Glomerular visceral epithelial cell (primary cell): ENCODE results near the gene MINDY1.
A peak's percentile ranks its signal among the peaks of the same experiment; 100 is the strongest.

Experiments
- DNase-seq: peaks from one replicate; pipeline ENCODE4 v3.0.0-alpha.2; 2016; ENCODE audit errors: extremely low spot score

MINDY1 gene

GRCh38 chr1:150985179-150985825, 21.4 kb downstream of the MINDY1 start:
- DNase-seq, result no peak

- DNase-seq, result no peak
Observed at GRCh38 chr1:150981805-150982712, 24.6 kb downstream of the MINDY1 start, which contains the start of gene ANXA9. TSS of gene ANXA9 (plus strand) at chr1:150982292. CDS start at chr1:150983106, 814 bp downstream.

DNA sequence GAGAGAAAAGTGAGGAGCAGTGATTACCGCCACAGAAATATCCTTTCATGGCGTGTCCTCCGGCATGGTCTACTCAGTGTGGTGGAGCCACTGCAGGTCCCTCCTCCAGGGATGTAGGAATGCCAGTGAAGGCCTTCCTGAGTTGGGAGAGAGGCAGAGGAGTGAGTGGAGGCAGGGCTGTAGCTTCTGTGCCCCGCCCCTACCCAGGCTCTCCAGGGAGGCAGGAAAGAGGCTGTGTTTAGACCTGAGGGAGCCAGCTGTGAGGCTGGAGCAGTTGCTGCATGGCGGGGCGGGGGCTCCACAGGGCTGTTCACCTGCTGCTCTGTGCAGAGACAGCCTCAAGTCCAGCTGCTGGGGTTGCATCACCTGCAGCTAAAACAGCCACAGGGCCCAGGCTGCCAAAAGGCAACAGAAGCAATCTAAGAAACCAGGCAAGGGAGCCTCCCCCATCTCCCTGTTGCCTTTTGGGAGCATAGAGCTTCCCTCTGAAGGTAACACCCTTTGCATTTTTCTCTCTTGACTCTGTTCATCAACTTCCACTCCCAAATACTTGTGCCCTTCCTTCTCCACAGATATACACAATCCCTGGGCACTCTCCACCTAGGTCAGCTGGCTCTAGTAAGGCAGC, 25.4 kb downstream of the MINDY1 start:
- no peak for DNase-seq

GRCh38 chr1:150979092-150980056, 27.3 kb downstream of the MINDY1 start:
- DNase-seq, result peak; percentile 91

GRCh38 chr1:150976879-150977694, 29.6 kb downstream of the MINDY1 start:
- DNase-seq, result peak; percentile 93

DNA sequence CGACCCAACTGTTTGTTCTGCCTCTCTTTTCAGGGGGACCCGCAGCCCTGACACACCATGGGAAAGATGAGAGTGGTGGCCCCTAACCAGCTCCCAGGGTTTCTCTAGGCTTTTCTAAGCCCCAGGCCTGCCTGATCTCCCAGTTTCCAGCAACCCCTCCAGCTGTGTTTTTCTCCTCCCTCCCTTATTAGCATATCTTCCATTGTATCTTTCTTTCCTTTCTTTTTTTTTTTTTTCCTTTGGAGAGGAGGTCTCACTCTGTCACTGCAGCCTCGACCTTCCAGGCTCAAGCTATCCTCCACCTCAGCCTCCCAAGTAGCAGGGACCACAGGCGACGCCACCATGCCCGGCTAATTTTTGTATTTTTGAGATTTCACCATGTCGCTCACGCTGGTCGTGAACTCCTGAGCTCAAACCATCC, 30.3 kb downstream of the MINDY1 start:
- no peak for DNase-seq

- peak; percentile 87 for DNase-seq
Observed at GRCh38 chr1:150974580-150975478, 31.9 kb downstream of the MINDY1 start, which contains the start of gene CERS2. TSS of gene CERS2 (minus strand) at chr1:150974835. CDS start at chr1:150969090, 5,745 bp downstream.

DNA sequence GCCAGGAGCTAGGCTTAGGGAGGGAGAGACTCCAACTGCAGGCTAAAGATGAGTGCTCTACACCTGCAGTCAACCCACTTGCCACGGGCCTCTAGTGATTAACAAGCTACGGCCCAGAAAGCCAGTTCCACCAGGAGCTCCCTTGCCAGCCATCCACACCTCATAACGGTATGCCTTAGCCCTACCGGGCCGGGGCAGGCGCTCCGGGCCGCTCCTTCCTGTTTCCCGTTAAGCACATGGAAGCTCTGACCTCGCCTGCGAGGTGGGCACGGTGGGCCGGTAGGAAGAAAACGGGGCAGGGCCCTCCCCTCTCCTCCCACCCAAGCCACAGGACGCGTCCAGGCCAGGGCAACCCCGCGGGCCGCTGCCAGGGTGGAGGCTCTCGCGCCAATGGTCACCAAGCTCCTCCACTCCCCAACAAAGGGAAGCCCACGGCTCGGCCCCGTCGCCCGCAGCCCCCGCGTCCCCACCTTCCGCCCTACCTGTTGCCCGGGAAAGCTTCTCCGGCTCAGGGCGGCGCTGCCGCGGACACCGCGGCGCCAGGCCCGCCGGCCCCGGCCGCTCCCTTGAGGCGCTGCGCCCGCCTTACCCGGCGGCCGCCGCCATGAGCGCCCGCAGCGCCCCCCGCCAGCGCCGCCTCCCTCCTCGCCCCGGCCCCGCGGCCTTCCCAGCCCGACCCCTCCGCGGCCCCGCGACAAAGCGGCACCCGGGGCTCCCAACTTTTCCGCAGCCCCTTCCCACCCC, 32.7 kb downstream of the MINDY1 start:
- no peak for DNase-seq

GRCh38 chr1:150973258-150973835, 33.4 kb downstream of the MINDY1 start:
- DNase-seq, result no peak

DNA sequence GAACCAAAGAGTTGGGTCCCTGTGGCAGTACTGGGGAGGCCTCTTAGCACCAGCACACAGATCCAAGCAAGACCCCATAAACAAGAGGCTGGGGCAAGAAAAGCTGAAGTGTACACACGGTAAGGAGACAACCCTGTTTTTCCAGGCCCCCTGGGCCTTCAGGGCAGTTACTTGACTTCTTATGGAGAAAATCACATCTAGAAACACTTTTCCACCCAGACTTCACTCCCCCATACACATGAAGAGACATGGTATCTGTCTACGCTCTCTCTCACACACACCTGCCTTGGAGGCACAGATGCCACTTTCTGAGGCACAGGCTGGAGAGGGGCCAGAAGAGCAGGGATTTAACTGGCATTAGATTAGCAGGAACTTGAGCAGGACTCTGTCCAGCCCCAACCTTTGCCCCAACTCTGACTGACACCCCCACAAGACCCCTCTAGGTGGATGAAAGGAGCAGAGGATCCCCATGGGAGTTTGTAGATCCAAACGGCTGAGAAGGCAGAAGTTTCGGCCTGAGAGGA, 34.2 kb downstream of the MINDY1 start:
- no peak for DNase-seq

DNA sequence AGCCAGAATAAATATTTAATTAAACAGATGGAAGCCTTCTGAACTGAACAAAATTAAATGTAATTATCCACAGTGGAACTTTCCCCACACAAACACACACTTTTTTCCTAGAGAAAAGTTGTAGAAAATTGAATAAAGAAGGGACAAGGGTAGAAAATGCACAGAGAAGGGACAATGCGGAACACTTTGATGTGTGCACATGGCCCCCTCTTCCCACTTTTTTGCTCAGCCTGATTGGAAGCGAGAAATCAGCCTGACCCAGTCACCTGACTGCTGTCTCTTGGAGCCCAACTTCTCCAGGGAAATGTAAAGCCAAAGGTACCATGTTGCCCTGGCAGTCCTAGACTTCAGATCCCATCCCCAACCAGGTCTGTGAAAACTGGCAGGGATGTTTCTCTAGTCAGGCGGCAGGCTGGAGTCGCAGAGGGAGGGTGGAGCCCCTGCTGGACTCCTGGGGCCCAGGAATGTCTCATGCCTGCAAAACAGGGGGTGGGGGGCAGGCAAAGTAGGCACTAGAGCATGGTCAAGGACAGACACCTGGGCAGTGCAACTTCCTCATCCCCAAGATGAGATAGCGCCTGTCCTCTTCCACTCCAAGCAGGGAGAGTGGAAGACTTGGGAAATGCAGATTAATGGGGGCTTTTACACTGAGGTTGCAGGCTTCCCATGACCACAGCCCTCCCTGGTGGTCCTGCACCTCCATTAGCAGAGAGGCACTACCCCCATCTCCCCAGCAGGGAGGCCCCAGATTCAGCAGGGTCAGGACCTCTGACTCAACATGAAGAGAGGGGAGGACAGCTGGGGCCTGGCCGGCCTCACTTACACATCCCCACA, 34.9 kb downstream of the MINDY1 start:
- DNase-seq, result peak; percentile 62

- peak; percentile 67 for DNase-seq
Observed at GRCh38 chr1:150970808-150971582, 35.7 kb downstream of the MINDY1 start.

GRCh38 chr1:150969626-150970025, 37.1 kb downstream of the MINDY1 start:
- no peak for DNase-seq

- DNase-seq, result no peak
Observed at GRCh38 chr1:150968491-150968890, 38.2 kb downstream of the MINDY1 start.

DNA sequence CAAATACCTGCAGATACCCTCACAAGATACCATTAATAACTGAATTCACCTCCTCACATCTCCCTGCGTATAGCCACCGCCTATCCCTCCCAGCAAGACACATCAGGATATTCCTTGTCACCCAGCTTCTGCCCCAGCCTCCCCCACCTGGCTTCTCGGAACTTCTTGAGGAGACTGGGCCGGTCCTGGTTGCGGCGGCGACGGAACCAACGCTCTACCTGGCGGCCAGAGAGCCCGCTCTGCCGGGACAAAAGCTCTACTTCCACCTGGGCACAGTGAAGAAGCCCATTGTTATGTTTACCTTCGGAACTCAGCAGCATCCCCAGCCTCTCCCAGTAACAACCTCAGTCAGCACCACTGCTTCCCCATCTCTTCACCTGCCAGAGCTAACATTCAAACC, 38.8 kb downstream of the MINDY1 start:
- DNase-seq, result no peak

DNA sequence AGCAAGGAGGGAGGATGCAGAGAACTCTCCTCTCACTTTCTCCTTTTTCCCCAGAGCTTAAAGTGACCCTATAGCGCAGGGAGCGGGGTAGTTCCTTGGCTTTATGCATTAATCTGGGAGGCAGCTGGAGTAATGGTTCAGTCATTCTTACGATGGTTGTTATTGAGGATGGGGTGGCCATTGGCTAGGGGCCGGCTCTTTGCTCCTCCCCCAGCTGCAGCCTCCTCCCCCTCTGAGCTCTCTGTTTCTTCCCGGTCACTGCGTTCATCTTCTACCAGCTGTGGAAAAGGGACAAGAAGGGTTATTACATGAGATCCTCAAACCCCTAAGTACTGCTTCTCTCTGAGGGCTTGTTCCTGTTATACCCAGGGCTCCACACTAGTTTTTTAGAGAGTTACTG, 40.7 kb downstream of the MINDY1 start:
- DNase-seq, result no peak
